SW480 (cell line): ENCODE results near the gene CLCN1.

Experiments
- DNase-seq: peaks from one replicate; pipeline ENCODE4 v3.0.0-alpha.2; 2016; ENCODE audit warnings: low spot score

CLCN1 gene

DNA sequence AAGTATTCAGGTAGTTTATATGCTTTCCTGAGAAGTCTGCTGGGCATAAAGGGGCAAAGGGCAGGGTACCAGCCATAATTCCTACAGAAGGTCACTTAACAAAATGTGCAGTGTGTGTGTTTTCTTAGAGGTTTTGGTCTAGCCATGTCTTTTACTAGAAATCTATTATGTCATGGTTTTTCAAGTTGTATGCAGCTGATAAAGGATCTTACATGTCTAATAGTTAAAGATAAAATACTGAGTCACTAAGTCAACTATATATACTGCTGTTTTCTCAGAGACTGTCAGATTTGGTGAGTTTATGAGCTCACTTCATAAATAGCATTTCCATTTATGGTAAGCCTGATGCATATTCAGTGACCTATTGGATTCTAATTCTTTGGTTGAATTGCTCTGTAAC, 20.0 kb upstream of the CLCN1 start:
- DNase-seq, result no peak

DNA sequence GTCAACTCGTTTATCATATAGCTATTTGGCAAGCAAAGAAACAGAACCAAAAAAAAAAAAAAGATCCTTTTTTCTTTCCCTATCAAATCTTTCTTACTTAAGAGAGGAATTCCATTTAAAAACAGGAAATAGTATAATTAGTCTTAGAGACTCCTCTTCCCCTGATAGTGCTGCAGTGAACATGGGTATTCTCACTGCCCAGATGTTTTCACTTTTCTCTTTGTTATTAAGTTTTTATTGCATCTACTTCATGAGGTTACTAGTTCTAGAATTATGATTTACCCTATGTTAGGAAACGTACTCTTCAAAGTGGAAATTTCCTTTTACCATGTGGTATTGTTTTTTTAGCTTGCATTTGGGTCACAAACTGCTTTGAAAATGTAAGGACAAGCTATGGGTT, 19.2 kb upstream of the CLCN1 start:
- no peak for DNase-seq

GRCh38 chr7:143299346-143299745, 16.6 kb upstream of the CLCN1 start:
- DNase-seq, result no peak

DNA sequence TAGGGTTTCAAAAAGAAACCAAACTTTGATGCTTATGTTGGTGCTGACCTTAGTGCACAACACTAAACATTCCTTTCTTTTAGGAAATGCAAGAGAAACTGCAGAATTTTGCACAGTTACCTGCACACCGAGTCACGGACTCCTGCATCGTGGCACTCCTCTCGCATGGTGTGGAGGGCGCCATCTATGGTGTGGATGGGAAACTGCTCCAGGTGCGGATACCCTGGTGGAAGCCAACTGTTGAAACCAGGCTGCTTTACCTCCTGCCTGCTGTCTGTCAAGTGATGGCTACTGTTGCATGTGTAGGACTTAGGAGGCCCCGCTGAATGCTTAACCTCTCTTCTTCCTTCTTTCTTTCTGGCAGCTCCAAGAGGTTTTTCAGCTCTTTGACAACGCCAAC, 16.1 kb upstream of the CLCN1 start:
- peak; percentile 34 for DNase-seq

GRCh38 chr7:143300959-143301935, 14.7 kb upstream of the CLCN1 start:
- DNase-seq, result no peak

DNA sequence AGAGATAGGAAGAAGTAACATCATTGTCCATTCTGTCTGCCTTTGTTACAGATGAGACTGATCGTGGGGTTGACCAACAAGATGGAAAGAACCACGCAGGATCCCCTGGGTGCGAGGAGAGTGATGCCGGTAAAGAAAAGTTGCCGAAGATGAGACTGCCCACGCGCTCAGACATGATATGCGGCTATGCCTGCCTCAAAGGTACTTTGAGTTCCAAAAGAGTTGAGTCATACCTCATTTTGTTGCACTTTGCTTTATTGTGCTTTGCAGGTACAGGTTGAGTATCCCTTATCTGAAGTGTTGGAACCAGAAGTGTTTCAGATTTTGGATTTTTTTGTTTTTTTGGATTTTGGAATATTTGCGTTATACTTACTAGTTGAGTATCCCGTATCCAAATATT, 12.2 kb upstream of the CLCN1 start:
- no peak for DNase-seq

GRCh38 chr7:143304938-143305337, 11.0 kb upstream of the CLCN1 start:
- no peak for DNase-seq

GRCh38 chr7:143305423-143306070, 10.4 kb upstream of the CLCN1 start:
- DNase-seq, result peak; percentile 39

GRCh38 chr7:143308632-143309031, 7.3 kb upstream of the CLCN1 start:
- DNase-seq, result no peak

- no peak for DNase-seq
These were observed 1.8 kb upstream of the CLCN1 start for GRCh38 chr7:143314127-143314526.

DNA sequence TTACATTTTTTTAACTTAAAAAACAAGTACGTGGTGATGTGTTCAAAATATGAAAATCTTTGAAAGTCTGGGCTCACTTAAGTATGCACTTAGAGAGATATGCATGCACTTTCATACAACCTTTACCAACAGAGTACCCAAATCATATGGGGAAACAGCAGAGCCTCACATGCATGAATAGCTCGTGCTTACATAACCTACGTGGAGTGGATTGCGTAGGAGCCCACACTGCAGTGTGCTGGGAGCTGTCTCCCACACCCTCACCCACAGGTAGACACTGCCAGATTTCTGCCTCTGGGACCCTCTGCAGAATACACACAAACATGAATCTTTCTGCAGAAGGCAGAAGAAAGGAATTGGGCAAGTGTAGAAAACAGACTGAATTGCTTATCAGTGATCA, 581 bp downstream of the CLCN1 start:
- no peak for DNase-seq

DNA sequence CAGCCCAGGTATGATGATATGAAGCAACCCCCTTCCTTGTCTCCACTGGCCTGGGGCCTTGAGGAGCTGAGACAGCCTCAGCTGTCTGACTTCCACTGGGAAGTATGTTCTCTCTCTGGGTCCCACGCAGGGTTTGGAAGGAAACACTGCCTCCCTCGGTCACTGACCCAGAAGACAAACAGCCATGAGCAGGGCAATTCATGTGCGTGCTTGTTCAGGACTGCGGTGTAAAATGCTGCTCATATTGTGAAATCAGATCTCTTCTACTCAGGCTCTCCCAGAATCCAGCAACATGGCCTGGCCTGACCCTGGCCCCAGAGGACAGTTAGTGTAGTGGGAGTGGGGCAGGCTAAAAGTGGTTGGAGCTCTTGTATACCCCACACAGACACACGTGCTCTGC, 2.8 kb downstream of the CLCN1 start:
- DNase-seq, result no peak

DNA sequence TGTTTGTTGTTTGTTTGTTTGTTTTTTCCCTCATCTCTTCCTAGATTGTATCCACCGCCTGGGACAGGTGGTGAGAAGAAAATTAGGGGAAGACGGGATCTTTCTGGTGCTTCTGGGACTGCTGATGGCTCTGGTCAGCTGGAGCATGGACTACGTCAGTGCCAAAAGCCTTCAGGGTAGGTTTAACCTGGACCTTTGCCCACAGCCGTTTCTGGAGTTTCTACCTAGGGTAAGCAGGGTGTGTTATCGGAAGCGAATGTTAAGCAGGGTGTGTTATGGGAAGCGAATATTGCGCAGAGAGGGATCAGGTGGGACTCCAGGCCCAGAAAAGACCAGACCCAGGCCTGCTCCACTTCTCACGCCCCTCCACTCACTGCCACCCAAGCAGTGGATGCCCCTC, 4.7 kb downstream of the CLCN1 start:
- no peak for DNase-seq

GRCh38 chr7:143321242-143321641, 5.3 kb downstream of the CLCN1 start:
- no peak for DNase-seq

DNA sequence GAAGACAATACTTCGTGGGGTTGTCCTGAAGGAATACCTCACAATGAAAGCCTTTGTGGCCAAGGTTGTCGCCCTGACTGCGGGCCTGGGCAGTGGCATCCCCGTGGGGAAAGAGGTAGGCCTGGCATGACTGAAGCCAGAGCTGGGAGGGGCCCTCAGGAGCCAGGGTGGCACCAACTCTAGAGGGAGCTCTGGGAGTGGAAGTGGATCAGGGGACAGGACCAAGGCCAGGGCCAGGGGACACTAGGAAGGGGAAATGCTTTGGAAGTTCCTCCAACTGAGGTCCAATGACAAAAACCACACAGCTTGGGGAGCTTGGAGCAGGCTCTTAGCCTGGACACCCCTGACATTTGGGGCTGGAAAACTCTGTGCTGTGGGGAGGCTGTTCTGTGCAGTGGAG, 5.8 kb downstream of the CLCN1 start:
- no peak for DNase-seq

GRCh38 chr7:143322760-143323633, 7.1 kb downstream of the CLCN1 start:
- no peak for DNase-seq

- no peak for DNase-seq
These were observed 7.7 kb downstream of the CLCN1 start for GRCh38 chr7:143323653-143324052.

DNA sequence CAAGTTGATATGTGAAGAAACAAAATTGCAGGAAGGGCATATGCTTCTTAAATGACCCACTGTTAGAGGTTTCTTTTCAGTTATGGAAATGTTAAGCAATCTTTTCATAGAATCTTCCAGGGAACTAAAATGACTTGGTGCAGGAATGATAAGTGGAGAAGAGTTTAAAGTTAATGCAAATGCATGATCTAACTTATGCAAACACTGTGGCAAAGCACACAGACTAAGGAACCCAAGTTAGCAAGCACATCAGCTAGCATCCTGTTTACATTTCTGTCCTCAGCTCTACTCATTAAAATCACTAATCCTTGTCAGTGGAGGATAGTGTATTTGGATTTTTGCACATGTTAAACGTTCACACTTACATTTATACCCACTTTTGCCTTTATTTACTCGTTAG, 9.3 kb downstream of the CLCN1 start:
- DNase-seq, result no peak

GRCh38 chr7:143327903-143328302, 12.0 kb downstream of the CLCN1 start:
- no peak for DNase-seq

- no peak for DNase-seq
These were observed 13.7 kb downstream of the CLCN1 start for GRCh38 chr7:143329471-143330170.

GRCh38 chr7:143331179-143331801, 15.4 kb downstream of the CLCN1 start:
- DNase-seq, result no peak
